CD14-positive monocyte (primary cell): ENCODE data around the gene NPAS2. TPM values are rescaled to one million over a fixed set of nuclear protein-coding genes. Genes with fewer than 3 reads are reported as not detected.
A peak's percentile ranks its signal among the peaks of the same experiment; 100 is the strongest.

Experiments used
- DNase-seq, 3 donors: peaks; one replicate each; pipeline ENCODE4 v3.0.0-alpha.2; 2011 to 2022
- H2AFZ ChIP-seq: 2 replicates; pipeline ENCODE4 v1.6.0; 2012; ENCODE audit warnings: mild to moderate bottlenecking, low read depth, low read length, inconsistent platforms; ENCODE audit not compliant: insufficient read depth, poor library complexity, severe bottlenecking
- H3K27ac ChIP-seq, 2 donors: 1 replicate in 1 of 2; 2 replicates in 1 of 2; pipeline ENCODE4 v1.5.1; 2012 to 2013; ENCODE audit warnings: low read length in 2 of 2, control low read depth in 1 of 2, inconsistent platforms in 1 of 2, low read depth in 1 of 2, mild to moderate bottlenecking in 1 of 2
- H3K27me3 ChIP-seq, 2 donors: one replicate each; pipeline versions ENCODE4 v1.6.0 to v1.6.1; 2011 to 2013; ENCODE audit warnings: low read length in 2 of 2; ENCODE audit not compliant: control insufficient read depth in 2 of 2, insufficient read depth in 2 of 2
- H3K36me3 ChIP-seq, 2 donors: replicated peaks in 1 of 2; 1 replicate in 1 of 2; 2 replicates in 1 of 2; pipeline versions ENCODE4 v1.5.1 to v1.6.1; 2012 to 2013; ENCODE audit warnings: low read length in 2 of 2, control low read depth in 1 of 2, inconsistent platforms in 1 of 2, mild to moderate bottlenecking in 1 of 2; ENCODE audit not compliant: insufficient read depth in 2 of 2, control insufficient read depth in 1 of 2
- H3K4me1 ChIP-seq, 2 donors: 1 replicate in 1 of 2; 2 replicates in 1 of 2; pipeline versions ENCODE4 v1.5.1 to v1.6.1; 2012 to 2013; ENCODE audit warnings: low read length in 2 of 2, control low read depth in 1 of 2, inconsistent platforms in 1 of 2, mild to moderate bottlenecking in 1 of 2, moderate library complexity in 1 of 2; ENCODE audit not compliant: insufficient read depth in 2 of 2, control insufficient read depth in 1 of 2
- H3K4me2 ChIP-seq: replicated peaks from 2 replicates; pipeline ENCODE3; 2012; ENCODE audit warnings: low read length, moderate library complexity, mild to moderate bottlenecking; ENCODE audit not compliant: poor library complexity, severe bottlenecking; ENCODE audit errors: extremely low read depth
- H3K4me3 ChIP-seq, 3 experiments: fragments of 200-600 bp in 1 of 3; sonication (generic) in 1 of 3; replicated peaks in 1 of 3; 1 replicate in 2 of 3; 2 replicates in 1 of 3; pipeline ENCODE4 v1.5.1; 2011 to 2013; ENCODE audit warnings: low read length in 3 of 3, mild to moderate bottlenecking in 3 of 3, control low read depth in 2 of 3, low read depth in 2 of 3, inconsistent platforms in 1 of 3, moderate library complexity in 1 of 3
- H3K79me2 ChIP-seq: 2 replicates; pipeline ENCODE4 v1.6.0; 2012; ENCODE audit warnings: mild to moderate bottlenecking, control low read depth, inconsistent platforms, low read length, moderate library complexity; ENCODE audit not compliant: insufficient read depth
- H3K9ac ChIP-seq: 2 replicates; pipeline ENCODE4 v1.6.0; 2017; ENCODE audit warnings: low read length, mild to moderate bottlenecking; ENCODE audit not compliant: insufficient read depth, poor library complexity, severe bottlenecking
- H3K9me3 ChIP-seq, 2 donors: replicated peaks in 1 of 2; 1 replicate in 1 of 2; 2 replicates in 1 of 2; pipeline versions ENCODE4 v1.5.1 to v1.6.1; 2012 to 2013; ENCODE audit warnings: low read length in 2 of 2, control low read depth in 1 of 2; ENCODE audit not compliant: control insufficient read depth in 1 of 2, insufficient read depth in 1 of 2
- H4K20me1 ChIP-seq: 2 replicates; pipeline ENCODE4 v1.6.0; 2012; ENCODE audit warnings: mild to moderate bottlenecking, low read length, control low read depth, moderate library complexity; ENCODE audit not compliant: insufficient read depth
- H3K27ac Mint-ChIP-seq, 7 donors: one replicate each; pipeline ENCODE4 v1.8.0; 2020; ENCODE audit warnings: mild to moderate bottlenecking in 7 of 7, mixed read lengths in 7 of 7, moderate library complexity in 6 of 7, inconsistent platforms in 2 of 7
- H3K27me3 Mint-ChIP-seq, 3 donors: one replicate each; pipeline ENCODE4 v1.8.0; 2021 to 2022; ENCODE audit warnings: low read depth in 3 of 3, mild to moderate bottlenecking in 3 of 3, mixed read lengths in 3 of 3, moderate library complexity in 3 of 3, inconsistent platforms in 1 of 3
- H3K36me3 Mint-ChIP-seq, 2 donors: one replicate each; pipeline ENCODE4 v1.8.0; 2020; ENCODE audit warnings: mixed read lengths in 2 of 2, inconsistent platforms in 1 of 2, mild to moderate bottlenecking in 1 of 2
- H3K4me1 Mint-ChIP-seq: one replicate; pipeline ENCODE4 v1.8.0; 2020; ENCODE audit warnings: mild to moderate bottlenecking, mixed read lengths
- H3K4me3 Mint-ChIP-seq, 2 donors: one replicate each; pipeline ENCODE4 v1.8.0; 2020; ENCODE audit warnings: mild to moderate bottlenecking in 2 of 2, mixed read lengths in 2 of 2, moderate library complexity in 1 of 2
- H3K9me3 Mint-ChIP-seq, 7 donors: one replicate each; pipeline ENCODE4 v1.8.0; 2020 to 2022; ENCODE audit warnings: mixed read lengths in 7 of 7, mild to moderate bottlenecking in 6 of 7, moderate library complexity in 6 of 7, inconsistent platforms in 2 of 7
- WGBS: methylation state at CpG from one replicate; pipeline ENCODE4 v1.1.5; 2013; ENCODE audit warnings: missing lambda C conversion rate; ENCODE audit not compliant: insufficient coverage; 5-methylcytosine and 5-hydroxymethylcytosine counted together
- intact Hi-C, 2 donors: fragments of 100-400 bp; cut with micrococcal nuclease; formaldehyde crosslinking; loops; one replicate each; pipeline versions ENCODE4 v1.15.0 to v1.15.1; 2023
- polyA plus RNA-seq, 3 donors: library from polyadenylated mRNA; depleted of rRNA in 1 of 3; unstranded in 2 of 3; stranded (reverse) in 1 of 3; fragments of 300-500 nt in 2 of 3; fragments of >200 nt in 1 of 3; fragmentation: Illumina TruSeq in 2 of 3; gene quantifications; 1 replicate in 2 of 3; 2 replicates in 1 of 3; pipeline ENCODE4 v1.2.3, GENCODE V29; 2012 to 2021
- TF ChIP-seq, protein P1 (sequence below): fragments of 200-600 bp; IDR thresholded peaks from one replicate; pipeline ENCODE4 v1.8.0; 2022; ENCODE audit warnings: antibody characterized with exemption, mild to moderate bottlenecking

The NPAS2 gene
- polyA plus RNA-seq, 3 donors: not detected

DNA sequence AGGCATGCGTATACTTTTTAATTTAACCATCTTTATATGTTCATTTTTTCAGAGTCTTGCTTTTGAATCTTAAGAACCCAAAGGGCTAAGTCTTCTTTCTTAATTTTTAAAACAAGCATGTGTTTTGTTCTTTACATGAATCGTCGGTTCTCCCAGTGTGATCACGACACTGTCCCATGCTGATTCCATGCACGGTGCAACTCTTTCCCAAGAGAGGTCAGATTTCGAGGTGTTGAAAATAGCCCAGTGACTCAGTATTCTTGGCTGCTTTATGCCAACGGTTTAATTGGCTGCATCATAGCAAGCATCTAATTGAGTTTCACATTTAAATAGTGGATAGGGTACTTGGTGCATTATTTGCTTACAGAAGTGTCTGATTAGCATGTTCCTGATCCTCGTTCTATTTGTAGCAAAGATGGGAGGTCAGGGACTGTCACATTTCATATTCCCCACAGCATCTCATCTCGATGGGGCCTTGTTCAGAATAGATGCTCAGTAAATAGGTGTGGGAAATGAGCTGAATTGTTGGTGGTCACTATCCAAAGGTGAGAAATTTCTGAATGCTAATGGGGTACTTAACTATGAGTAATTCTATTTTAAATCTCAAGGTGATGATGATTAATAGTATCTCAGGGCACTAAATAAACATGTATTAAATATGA is 2.8 kb downstream of the NPAS2 start:
- 79% methylated on average over 5 of the region's 9 CpGs for WGBS
- H3K79me2 ChIP-seq: no peaks in the 10 kb centered on the region
- no peak for DNase-seq
- H3K4me1 Mint-ChIP-seq: peaks cover 2% of the 10 kb centered on the region
- TF ChIP-seq, protein P1, sequence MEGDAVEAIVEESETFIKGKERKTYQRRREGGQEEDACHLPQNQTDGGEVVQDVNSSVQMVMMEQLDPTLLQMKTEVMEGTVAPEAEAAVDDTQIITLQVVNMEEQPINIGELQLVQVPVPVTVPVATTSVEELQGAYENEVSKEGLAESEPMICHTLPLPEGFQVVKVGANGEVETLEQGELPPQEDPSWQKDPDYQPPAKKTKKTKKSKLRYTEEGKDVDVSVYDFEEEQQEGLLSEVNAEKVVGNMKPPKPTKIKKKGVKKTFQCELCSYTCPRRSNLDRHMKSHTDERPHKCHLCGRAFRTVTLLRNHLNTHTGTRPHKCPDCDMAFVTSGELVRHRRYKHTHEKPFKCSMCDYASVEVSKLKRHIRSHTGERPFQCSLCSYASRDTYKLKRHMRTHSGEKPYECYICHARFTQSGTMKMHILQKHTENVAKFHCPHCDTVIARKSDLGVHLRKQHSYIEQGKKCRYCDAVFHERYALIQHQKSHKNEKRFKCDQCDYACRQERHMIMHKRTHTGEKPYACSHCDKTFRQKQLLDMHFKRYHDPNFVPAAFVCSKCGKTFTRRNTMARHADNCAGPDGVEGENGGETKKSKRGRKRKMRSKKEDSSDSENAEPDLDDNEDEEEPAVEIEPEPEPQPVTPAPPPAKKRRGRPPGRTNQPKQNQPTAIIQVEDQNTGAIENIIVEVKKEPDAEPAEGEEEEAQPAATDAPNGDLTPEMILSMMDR: no peak
- no peak overlapping the region for H3K27ac ChIP-seq
- peak overlapping the region in 1 of 2 donors; percentile 66 for H3K4me3 Mint-ChIP-seq
- H3K4me3 ChIP-seq: no peak overlapping the region
- peaks cover 0 to 2% of the 10 kb centered on the region in 2 donors for H3K36me3 Mint-ChIP-seq
- peaks cover 0 to 22% of the 10 kb centered on the region in 2 donors for H3K9me3 ChIP-seq
- H3K9me3 Mint-ChIP-seq: peaks cover 0 to 5% (median 2%) of the 10 kb centered on the region in 7 donors
- H4K20me1 ChIP-seq: no peaks in the 10 kb centered on the region
- H3K4me2 ChIP-seq: no peak overlapping the region
- no peaks in the 10 kb centered on the region for H3K4me1 ChIP-seq
- H3K27ac Mint-ChIP-seq: no peak overlapping the region
- H3K27me3 ChIP-seq: peaks cover 47 to 56% of the 10 kb centered on the region in 2 donors
- intact Hi-C loops: no loop called here
- no peaks in the 10 kb centered on the region for H3K36me3 ChIP-seq
- H2AFZ ChIP-seq: no peak overlapping the region
- H3K9ac ChIP-seq: no peak overlapping the region
- H3K27me3 Mint-ChIP-seq: peaks cover 51 to 70% (median 61%) of the 10 kb centered on the region in 3 donors

DNA sequence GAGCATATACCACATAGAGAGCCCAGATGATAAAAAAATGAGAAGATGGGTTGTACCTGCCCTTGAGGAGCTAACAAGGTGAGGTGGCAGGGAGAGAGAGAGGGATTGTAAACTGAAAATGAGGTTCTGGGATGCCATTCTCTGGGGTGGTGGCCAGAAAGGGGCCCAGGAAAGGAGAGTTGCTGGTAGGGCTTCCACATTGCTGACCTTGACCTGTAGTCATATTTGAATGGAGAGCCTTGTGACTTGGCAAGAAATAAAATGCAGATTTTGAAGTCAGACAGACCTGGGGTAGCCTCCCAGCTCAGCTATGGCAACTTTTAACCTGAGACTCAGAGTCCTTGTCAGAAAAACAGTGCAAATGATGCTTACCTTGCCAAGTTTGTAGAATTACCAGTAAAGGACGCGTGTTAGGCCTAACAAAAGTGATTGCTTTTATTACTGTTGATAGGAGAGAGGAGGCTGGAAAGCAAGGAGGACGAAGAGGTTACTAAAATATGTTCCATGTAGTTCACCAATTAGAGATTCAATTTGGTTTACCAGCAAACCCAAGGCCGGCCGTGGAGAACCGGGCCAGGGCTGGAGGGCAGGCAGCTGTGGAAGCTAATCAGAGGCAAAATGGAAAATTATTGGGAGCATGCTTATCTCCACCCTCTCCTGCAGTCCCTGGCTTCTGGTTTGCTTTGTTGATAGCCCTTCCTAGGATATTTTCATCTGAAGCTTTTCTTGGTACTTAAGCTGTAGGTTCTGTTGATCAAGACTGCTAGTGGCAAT is 3.9 kb downstream of the NPAS2 start:
- Histone ChIP-seq H3K36me3 (no peaks in the 10 kb centered on the region), H4K20me1 (no peaks in the 10 kb centered on the region), H3K79me2 (no peaks in the 10 kb centered on the region), H3K4me3 (no peak overlapping the region), H3K27ac (no peak overlapping the region), H3K4me2 (no peak overlapping the region), H3K9ac (no peak overlapping the region), H3K4me1 (no peaks in the 10 kb centered on the region), H2AFZ (no peak overlapping the region), H3K9me3 (peaks cover 0 to 13% of the 10 kb centered on the region in 2 donors), H3K27me3 (peaks cover 36 to 45% of the 10 kb centered on the region in 2 donors)
- intact Hi-C loops: no loop called here
- 96% methylated on average over 6 of the region's 6 CpGs for whole genome bisulfite sequencing
- H3K27ac Mint-ChIP-seq: no peak overlapping the region
- H3K27me3 Mint-ChIP-seq: peaks cover 42 to 63% (median 50%) of the 10 kb centered on the region in 3 donors
- TF ChIP-seq, protein P1: no peak
- H3K36me3 Mint-ChIP-seq: no peaks in the 10 kb centered on the region
- peaks cover 2% of the 10 kb centered on the region for H3K4me1 Mint-ChIP-seq
- H3K9me3 Mint-ChIP-seq: peaks cover 2 to 12% (median 8%) of the 10 kb centered on the region in 7 donors
- no peak for DNase-seq
- no peak overlapping the region for H3K4me3 Mint-ChIP-seq
